Peyer's patch (tissue), 4 donors: Measurements from ENCODE around the gene PGAP3. TPM values are rescaled to one million over a fixed set of nuclear protein-coding genes. Genes with fewer than 3 reads are reported as not detected.
A peak's percentile ranks its signal among the peaks of the same experiment; 100 is the strongest.

Source experiments
- DNase-seq, 3 donors: peaks; one replicate each; pipeline ENCODE4 v3.0.0-alpha.2; 2017 to 2019
- H3K27ac ChIP-seq, 4 donors: fragments of 200-600 bp; sonication (generic); one replicate each; pipeline ENCODE4 v1.5.1; 2016 to 2019
- H3K27me3 ChIP-seq, 2 donors: fragments of 200-600 bp; sonication (generic); one replicate each; pipeline ENCODE4 v1.5.1; 2019
- H3K36me3 ChIP-seq, 3 donors: fragments of 200-600 bp; sonication (generic); one replicate each; pipeline ENCODE4 v1.5.1; 2016 to 2019
- H3K4me1 ChIP-seq, 4 donors: fragments of 200-600 bp; sonication (generic); one replicate each; pipeline ENCODE4 v1.5.1; 2016 to 2019
- H3K4me3 ChIP-seq, 4 donors: fragments of 200-600 bp; sonication (generic); 1 replicate in 3 of 4; 2 replicates in 1 of 4; pipeline ENCODE4 v1.5.1; 2016 to 2019; ENCODE audit warnings: mild to moderate bottlenecking in 1 of 4
- H3K9me3 ChIP-seq, 4 donors: fragments of 200-600 bp; sonication (generic); one replicate each; pipeline ENCODE4 v1.5.1; 2016 to 2019; ENCODE audit warnings: mild to moderate bottlenecking in 1 of 4
- CTCF ChIP-seq, 6 experiments: fragments of 450-650 bp in 4 of 6; fragments of 200-600 bp in 2 of 6; sonication (generic) in 1 of 6; IDR thresholded peaks; one replicate each; pipeline ENCODE4 v1.5.1; 2017 to 2019; ENCODE audit warnings: antibody characterized with exemption in 6 of 6, mild to moderate bottlenecking in 3 of 6, moderate library complexity in 1 of 6
- POLR2A ChIP-seq, 2 donors: fragments of 450-650 bp; IDR thresholded peaks; one replicate each; pipeline ENCODE4 v1.5.1; 2017; ENCODE audit warnings: antibody characterized with exemption in 2 of 2, mild to moderate bottlenecking in 2 of 2, moderate library complexity in 2 of 2
- total RNA-seq, 4 donors: library from RNA; depleted of rRNA; stranded (reverse); fragments of >200 nt; gene quantifications; one replicate each; pipeline ENCODE4 v1.1.0, GENCODE V29; 2016

PGAP3 gene
- total RNA-seq, 4 donors from 2014 or later: 15.7 to 72.3 (median 65.1) TPM

DNA sequence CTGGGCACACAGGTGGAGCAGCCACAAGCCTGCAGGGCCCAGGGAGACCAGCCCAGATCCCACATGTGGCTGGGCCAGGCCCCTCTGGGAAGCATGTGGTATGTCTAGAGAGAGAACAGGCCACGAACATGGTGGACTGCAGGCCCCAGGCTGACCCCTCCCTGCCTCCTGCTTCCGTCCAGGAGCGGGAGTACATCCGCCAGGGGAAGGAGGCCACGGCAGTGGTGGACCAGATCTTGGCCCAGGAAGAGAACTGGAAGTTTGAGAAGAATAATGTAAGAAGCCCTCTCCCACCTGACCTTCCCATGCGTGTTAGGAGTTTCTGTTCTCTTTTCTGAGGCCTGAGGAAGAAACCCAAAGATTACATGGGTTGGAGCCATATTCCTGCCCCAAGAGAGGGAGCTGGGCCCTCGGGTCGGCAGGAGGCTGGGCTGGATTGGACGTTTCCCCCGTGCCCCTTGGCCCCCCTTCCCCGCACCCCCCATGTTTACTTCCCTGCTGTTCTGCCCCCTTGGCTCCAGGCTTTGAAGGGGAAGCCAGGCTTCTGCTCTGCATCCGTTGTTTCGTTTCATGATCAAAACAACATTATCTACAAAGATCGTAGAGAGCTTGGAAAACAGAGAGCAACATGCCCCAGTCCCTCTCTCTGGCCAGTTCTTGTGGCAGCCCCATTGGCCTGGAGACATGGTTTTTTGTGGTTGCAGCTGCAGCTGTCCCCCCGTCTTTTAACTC, 28.4 kb downstream of the PGAP3 start:
- Histone ChIP-seq H3K9me3 (no peaks in the 10 kb centered on the region), H3K4me3 (no peak overlapping the region), H3K27me3 (no peaks in the 10 kb centered on the region), H3K27ac (peak overlapping the region in 3 of 4 donors; percentile 50 to 62 (median 54)), H3K36me3 (peaks cover 0 to 78% (median 0%) of the 10 kb centered on the region in 3 donors), H3K4me1 (peaks cover 0 to 22% (median 4%) of the 10 kb centered on the region in 4 donors)
- no peak for DNase-seq
- no peak for TF ChIP-seq POLR2A (IDR thresholded peaks at IDR 0.05)
- no peak for TF ChIP-seq CTCF (IDR thresholded peaks at IDR 0.05)

DNA sequence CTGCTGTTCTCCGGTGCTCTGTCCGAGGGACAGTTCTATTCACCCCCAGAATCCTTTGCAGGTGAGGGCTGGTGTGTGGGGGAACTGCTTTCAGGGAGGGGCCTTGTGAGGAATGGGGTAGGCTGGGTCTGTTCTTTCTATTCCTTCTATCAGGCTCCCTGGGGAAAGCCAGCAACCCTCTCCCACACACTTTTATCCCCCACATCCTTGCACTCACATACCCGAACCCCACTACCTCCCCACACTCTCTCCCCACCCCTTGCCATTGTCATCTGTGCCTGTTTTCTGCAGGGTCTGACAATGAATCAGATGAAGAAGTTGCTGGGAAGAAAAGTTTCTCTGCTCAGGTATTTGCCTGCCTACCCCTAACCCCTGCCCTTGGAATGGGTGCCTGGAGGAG, 29.1 kb downstream of the PGAP3 start:
- Histone ChIP-seq H3K36me3 (peaks cover 0 to 82% (median 0%) of the 10 kb centered on the region in 3 donors), H3K4me1 (peaks cover 0 to 15% (median 3%) of the 10 kb centered on the region in 4 donors), H3K27ac (peak overlapping the region in 3 of 4 donors; percentile 50 to 62 (median 54)), H3K27me3 (no peaks in the 10 kb centered on the region), H3K9me3 (no peaks in the 10 kb centered on the region), H3K4me3 (no peak overlapping the region)
- TF ChIP-seq CTCF (IDR thresholded peaks at IDR 0.05) (no peak), POLR2A (IDR thresholded peaks at IDR 0.05) (no peak)
- DNase-seq: no peak

DNA sequence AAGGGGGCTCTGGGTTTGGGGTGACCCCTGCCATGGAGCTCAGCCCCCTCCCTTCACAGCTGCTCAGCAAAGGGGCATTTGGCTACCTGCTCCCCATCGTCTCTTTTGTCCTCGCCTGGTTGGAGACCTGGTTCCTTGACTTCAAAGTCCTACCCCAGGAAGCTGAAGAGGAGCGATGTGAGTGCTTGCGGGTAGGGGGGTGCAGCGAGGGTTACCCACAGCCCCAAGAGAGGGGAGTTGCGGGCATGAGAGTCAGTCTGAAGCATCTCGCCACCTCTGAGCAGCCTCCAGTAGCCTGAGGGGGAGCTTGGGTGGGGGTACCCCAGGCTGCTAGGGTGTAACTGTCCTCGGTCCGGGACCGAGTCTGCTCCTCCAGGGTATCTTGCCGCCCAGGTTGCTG, 29.5 kb downstream of the PGAP3 start:
- H3K4me3 ChIP-seq: no peak overlapping the region
- peaks cover 0 to 15% (median 3%) of the 10 kb centered on the region in 4 donors for H3K4me1 ChIP-seq
- H3K27ac ChIP-seq: peak overlapping the region in 1 of 4 donors; percentile 9
- H3K36me3 ChIP-seq: peaks cover 0 to 82% (median 0%) of the 10 kb centered on the region in 3 donors
- no peaks in the 10 kb centered on the region for H3K9me3 ChIP-seq
- H3K27me3 ChIP-seq: no peaks in the 10 kb centered on the region
- no peak for TF ChIP-seq POLR2A (IDR thresholded peaks at IDR 0.05)
- no peak for TF ChIP-seq CTCF (IDR thresholded peaks at IDR 0.05)
- DNase-seq: no peak

DNA sequence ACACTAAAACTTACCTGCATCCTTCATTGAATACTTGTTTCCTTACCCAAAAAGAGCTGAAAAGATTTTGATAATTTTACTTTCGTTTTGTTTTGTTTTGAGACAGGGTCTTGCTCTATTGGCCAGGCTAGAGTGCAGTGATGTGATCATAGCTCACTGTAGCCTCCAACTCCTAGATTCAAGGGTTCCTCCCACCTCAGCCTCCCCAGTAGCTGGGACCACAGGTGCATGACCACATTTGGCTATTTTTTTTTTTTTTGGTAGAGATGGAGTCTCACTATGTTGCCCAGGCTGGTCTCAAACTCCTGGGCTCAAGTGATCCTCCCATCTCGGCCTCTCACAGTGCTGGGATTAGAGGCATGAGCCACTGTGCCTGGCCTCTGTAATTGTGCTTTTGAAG, 32.8 kb downstream of the PGAP3 start:
- Histone ChIP-seq H3K4me1 (peaks cover 0 to 34% (median 10%) of the 10 kb centered on the region in 4 donors), H3K9me3 (no peaks in the 10 kb centered on the region)

GRCh38 chr17:39653662-39654331, 34.1 kb downstream of the PGAP3 start:
- TF ChIP-seq POLR2A (IDR thresholded peaks at IDR 0.05): no peak
- TF ChIP-seq CTCF (IDR thresholded peaks at IDR 0.05): peak; percentile 40 to 83 (median 78)
- Histone ChIP-seq H3K9me3 (no peaks in the 10 kb centered on the region), H3K27ac (peak overlapping the region in 1 of 4 donors; percentile 81), H3K36me3 (peaks cover 0 to 45% (median 0%) of the 10 kb centered on the region in 3 donors), H3K4me1 (peaks cover 0 to 34% (median 10%) of the 10 kb centered on the region in 4 donors), H3K27me3 (no peaks in the 10 kb centered on the region), H3K4me3 (no peak overlapping the region)
- DNase-seq: peak; percentile 65 to 86 (median 82)

More for the DNA sequence above, 32.8 kb downstream of the PGAP3 start:
- DNase-seq: no peak
- no peak overlapping the region for H3K27ac ChIP-seq
- peaks cover 0 to 58% (median 0%) of the 10 kb centered on the region in 3 donors for H3K36me3 ChIP-seq
- TF ChIP-seq CTCF (IDR thresholded peaks at IDR 0.05): no peak
- no peak for TF ChIP-seq POLR2A (IDR thresholded peaks at IDR 0.05)
- no peak overlapping the region for H3K4me3 ChIP-seq
- H3K27me3 ChIP-seq: no peaks in the 10 kb centered on the region
